Right lobe of liver (tissue), 6 donors: ENCODE measurements around the gene TNFAIP8L1. TPM values are rescaled to one million over a fixed set of nuclear protein-coding genes. Genes with fewer than 3 reads are reported as not detected.

Experiments
- ATAC-seq, 4 donors: fragments of 200-7000 bp; cut with Tn5 transposase; one replicate each; pipeline ENCODE4 v1.9.1; 2020; ENCODE audit warnings: mild to moderate bottlenecking in 4 of 4, moderate library complexity in 4 of 4
- DNase-seq, 3 donors: peaks; one replicate each; pipeline ENCODE4 v3.0.0-alpha.2; 2020
- H3K27ac ChIP-seq, 3 donors: fragments of 200-600 bp; one replicate each; pipeline ENCODE4 v1.8.0; 2022
- H3K27me3 ChIP-seq, 2 donors: fragments of 200-600 bp; one replicate each; pipeline ENCODE4 v1.8.0; 2022
- H3K36me3 ChIP-seq, 4 donors: fragments of 200-600 bp; sonication (generic) in 1 of 4; one replicate each; pipeline versions ENCODE4 v1.5.1 to v1.8.0; 2017 to 2022; ENCODE audit warnings: control low read depth in 1 of 4
- H3K4me1 ChIP-seq, 4 donors: fragments of 200-600 bp; sonication (generic) in 1 of 4; one replicate each; pipeline versions ENCODE4 v1.5.1 to v1.8.0; 2017 to 2022; ENCODE audit warnings: control low read depth in 1 of 4
- H3K4me3 ChIP-seq, 3 donors: fragments of 200-600 bp; one replicate each; pipeline ENCODE4 v1.8.0; 2022
- H3K9me3 ChIP-seq, 4 donors: fragments of 200-600 bp; sonication (generic) in 1 of 4; one replicate each; pipeline versions ENCODE4 v1.5.1 to v1.8.0; 2017 to 2022; ENCODE audit warnings: control low read depth in 1 of 4
- CTCF ChIP-seq, 4 donors: fragments of 200-600 bp in 3 of 4; fragments of 450-650 bp in 1 of 4; IDR thresholded peaks; one replicate each; pipeline versions ENCODE4 v1.5.1 to v1.8.0; 2016 to 2022; ENCODE audit warnings: antibody characterized with exemption in 4 of 4, mild to moderate bottlenecking in 2 of 4
- POLR2A ChIP-seq: fragments of 450-650 bp; IDR thresholded peaks from one replicate; pipeline ENCODE4 v1.6.1; 2017; ENCODE audit warnings: antibody characterized with exemption, mild to moderate bottlenecking
- WGBS: methylation state at CpG from one replicate; pipeline ENCODE4 v1.1.6; 2018; ENCODE audit warnings: low coverage, low lambda C conversion rate; ENCODE audit not compliant: insufficient coverage; ENCODE audit errors: missing lambda C conversion rate; 5-methylcytosine and 5-hydroxymethylcytosine counted together
- intact Hi-C, 2 donors: fragments of 100-400 bp; cut with DNase I; formaldehyde crosslinking; loops; one replicate each; pipeline versions ENCODE4 v1.11.2 to v1.14.1; 2022
- total RNA-seq, 6 experiments: library from RNA; depleted of rRNA in 2 of 6; stranded (reverse); fragments of >200 nt in 2 of 6; fragmentation: NEBNext Ultra II Directional in 3 of 6; extraction: Animal tissue kit (Norgen Biotek cat#: 25700) in 3 of 6; gene quantifications; one replicate each; pipeline versions ENCODE4 v1.1.0 to v1.2.4, GENCODE V29; 2016 to 2023
- donor health status: DM: no; HTN: yes; CAD: no.
- donor health status: DM: no; HTN: no; CAD: no.
- donor health status: DM: no; HTN: no; CAD: no.
- donor health status: DM: no; HTN: yes; CAD: no.
- donor health status: DM: no; HTN: yes; CAD: no.

Gene TNFAIP8L1
- total RNA-seq, 6 experiments from 2014 or later = 16.6 to 26.4 (median 22.8) TPM

- WGBS = 59% methylated on average over 6 of the region's 6 CpGs
- H3K9me3 ChIP-seq = no peaks in the 10 kb centered on the region
- ATAC-seq (no peak), DNase-seq (no peak)
- intact Hi-C loops = no loop called here
- H3K27me3 ChIP-seq = no peaks in the 10 kb centered on the region
- H3K36me3 ChIP-seq = no peaks in the 10 kb centered on the region
- no peaks in the 10 kb centered on the region for H3K4me1 ChIP-seq
- no peak overlapping the region for H3K27ac ChIP-seq
- H3K4me3 ChIP-seq = no peak overlapping the region
- TF ChIP-seq POLR2A (no peak), CTCF (IDR thresholded peaks at IDR 0.05) (no peak)
Measured at GRCh38 chr19:4618019-4618418, 21.3 kb upstream of the TNFAIP8L1 start.

- DNase-seq (no peak), ATAC-seq (no peak)
- no peak overlapping the region for H3K4me3 ChIP-seq
- H3K27ac ChIP-seq = no peak overlapping the region
- H3K27me3 ChIP-seq = no peaks in the 10 kb centered on the region
- WGBS = 52% methylated on average over 8 of the region's 17 CpGs
- no peaks in the 10 kb centered on the region for H3K4me1 ChIP-seq
- H3K36me3 ChIP-seq = no peaks in the 10 kb centered on the region
- TF ChIP-seq CTCF (IDR thresholded peaks at IDR 0.05) (no peak), POLR2A (no peak)
- no peaks in the 10 kb centered on the region for H3K9me3 ChIP-seq
- intact Hi-C loops = no loop called here
Measured at GRCh38 chr19:4619668-4620294, 19.5 kb upstream of the TNFAIP8L1 start.

- DNase-seq (no peak), ATAC-seq (no peak)
- Histone ChIP-seq H3K27ac (no peak overlapping the region), H3K4me1 (no peaks in the 10 kb centered on the region), H3K9me3 (no peaks in the 10 kb centered on the region), H3K36me3 (no peaks in the 10 kb centered on the region), H3K27me3 (no peaks in the 10 kb centered on the region), H3K4me3 (no peak overlapping the region)
- TF ChIP-seq POLR2A (no peak), CTCF (IDR thresholded peaks at IDR 0.05) (no peak)
- intact Hi-C loops = no loop called here
- WGBS = 70% methylated on average over 2 of the region's 2 CpGs
Measured at GRCh38 chr19:4620675-4621074, 18.6 kb upstream of the TNFAIP8L1 start.

GRCh38 chr19:4622695-4623421 is 16.5 kb upstream of the TNFAIP8L1 start:
- DNase-seq = no peak
- Histone ChIP-seq H3K36me3 (no peaks in the 10 kb centered on the region), H3K27ac (no peak overlapping the region), H3K4me1 (no peaks in the 10 kb centered on the region), H3K9me3 (no peaks in the 10 kb centered on the region), H3K27me3 (no peaks in the 10 kb centered on the region), H3K4me3 (no peak overlapping the region)
- intact Hi-C loops = no loop called here
- ATAC-seq = peak in 2 of 4 donors; percentile 34 to 35
- WGBS = 60% methylated on average over 11 of the region's 12 CpGs
- TF ChIP-seq POLR2A (no peak), CTCF (IDR thresholded peaks at IDR 0.05) (no peak)
